Nephron progenitor cell (in vitro differentiated cells): Measurements from ENCODE around the gene ACVR1C.
"Not testable (repeated sequence)": the region's sequence is repeated elsewhere in the genome, so short reads cannot be mapped to it uniquely, and the experiment has no call there.

Source experiments
- DNase-seq: peaks from one replicate; pipeline ENCODE4 v3.0.0; 2021
- H3K27ac Mint-ChIP-seq: 2 replicates; pipeline ENCODE4 v1.8.0; 2021; ENCODE audit warnings: mild to moderate bottlenecking, moderate library complexity, mixed read lengths
- H3K27me3 Mint-ChIP-seq: 2 replicates; pipeline ENCODE4 v1.8.0; 2021; ENCODE audit warnings: mild to moderate bottlenecking, low read depth, mixed read lengths; ENCODE audit not compliant: poor library complexity
- H3K36me3 Mint-ChIP-seq: 2 replicates; pipeline ENCODE4 v1.8.0; 2021; ENCODE audit warnings: low read depth, mixed read lengths
- H3K4me1 Mint-ChIP-seq: 2 replicates; pipeline ENCODE4 v1.8.0; 2021; ENCODE audit warnings: mixed read lengths
- H3K4me3 Mint-ChIP-seq: 2 replicates; pipeline ENCODE4 v1.8.0; 2021; ENCODE audit warnings: mild to moderate bottlenecking, moderate library complexity, mixed read lengths
- H3K9me3 Mint-ChIP-seq: 2 replicates; pipeline ENCODE4 v1.8.0; 2021; ENCODE audit warnings: mild to moderate bottlenecking, moderate library complexity, mixed read lengths
- TF ChIP-seq, protein P1 (sequence below): fragments of 200-600 bp; sonication (generic); IDR thresholded peaks from 2 replicates; pipeline ENCODE4 v1.5.0; 2021; ENCODE audit warnings: antibody characterized with exemption

Gene ACVR1C

DNA sequence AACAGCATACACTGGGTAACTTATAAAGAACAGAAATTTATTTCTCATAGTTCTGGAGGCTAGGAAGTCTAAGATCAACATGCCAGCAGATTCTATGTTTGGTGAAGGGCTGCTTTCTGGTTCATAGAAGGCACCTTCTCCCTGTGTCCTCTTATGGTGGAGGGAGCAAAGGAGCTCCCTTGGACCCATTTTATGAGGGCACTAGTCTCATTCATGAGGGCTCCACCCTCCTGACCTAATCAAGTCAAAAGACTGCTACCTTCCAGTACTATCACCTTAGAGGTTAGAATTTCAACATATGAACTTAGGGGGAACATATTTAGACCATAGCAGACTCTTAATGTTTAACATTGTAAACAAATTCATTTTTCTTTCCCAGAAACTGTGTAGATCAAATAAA, 54.5 kb downstream of the ACVR1C start:
- peaks cover 2% of the 10 kb centered on the region for H3K27me3 Mint-ChIP-seq
- no peak overlapping the region for H3K27ac Mint-ChIP-seq
- H3K9me3 Mint-ChIP-seq: no peaks in the 10 kb centered on the region
- DNase-seq: no peak
- no peaks in the 10 kb centered on the region for H3K36me3 Mint-ChIP-seq
- H3K4me3 Mint-ChIP-seq: no peak overlapping the region
- TF ChIP-seq, protein P1, sequence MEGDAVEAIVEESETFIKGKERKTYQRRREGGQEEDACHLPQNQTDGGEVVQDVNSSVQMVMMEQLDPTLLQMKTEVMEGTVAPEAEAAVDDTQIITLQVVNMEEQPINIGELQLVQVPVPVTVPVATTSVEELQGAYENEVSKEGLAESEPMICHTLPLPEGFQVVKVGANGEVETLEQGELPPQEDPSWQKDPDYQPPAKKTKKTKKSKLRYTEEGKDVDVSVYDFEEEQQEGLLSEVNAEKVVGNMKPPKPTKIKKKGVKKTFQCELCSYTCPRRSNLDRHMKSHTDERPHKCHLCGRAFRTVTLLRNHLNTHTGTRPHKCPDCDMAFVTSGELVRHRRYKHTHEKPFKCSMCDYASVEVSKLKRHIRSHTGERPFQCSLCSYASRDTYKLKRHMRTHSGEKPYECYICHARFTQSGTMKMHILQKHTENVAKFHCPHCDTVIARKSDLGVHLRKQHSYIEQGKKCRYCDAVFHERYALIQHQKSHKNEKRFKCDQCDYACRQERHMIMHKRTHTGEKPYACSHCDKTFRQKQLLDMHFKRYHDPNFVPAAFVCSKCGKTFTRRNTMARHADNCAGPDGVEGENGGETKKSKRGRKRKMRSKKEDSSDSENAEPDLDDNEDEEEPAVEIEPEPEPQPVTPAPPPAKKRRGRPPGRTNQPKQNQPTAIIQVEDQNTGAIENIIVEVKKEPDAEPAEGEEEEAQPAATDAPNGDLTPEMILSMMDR: no peak
- no peaks in the 10 kb centered on the region for H3K4me1 Mint-ChIP-seq

DNA sequence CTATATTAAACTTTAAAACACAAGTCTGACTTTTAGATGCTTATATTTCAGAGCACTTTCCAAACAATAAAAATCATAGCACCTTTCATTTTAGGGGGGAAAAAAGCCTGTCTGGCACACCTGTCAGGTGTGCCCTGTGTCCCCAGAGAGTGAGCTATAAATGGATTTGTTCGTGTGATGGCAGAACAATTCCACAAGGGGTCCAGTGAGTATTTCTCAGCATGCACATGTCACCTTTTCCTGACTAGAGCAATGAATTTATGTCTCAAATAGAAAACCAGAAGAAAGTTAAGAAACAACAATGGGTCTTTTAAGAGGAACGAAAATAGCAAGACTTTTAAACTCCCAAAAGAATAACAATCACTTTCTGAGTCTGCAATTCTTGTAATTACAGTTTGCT, 55.9 kb downstream of the ACVR1C start:
- Mint-ChIP-seq H3K36me3 (no peaks in the 10 kb centered on the region), H3K27ac (no peak overlapping the region), H3K9me3 (no peaks in the 10 kb centered on the region), H3K4me3 (no peak overlapping the region), H3K27me3 (peaks cover 2% of the 10 kb centered on the region), H3K4me1 (no peaks in the 10 kb centered on the region)
- DNase-seq: no peak
- TF ChIP-seq, protein P1: peak; percentile 31

DNA sequence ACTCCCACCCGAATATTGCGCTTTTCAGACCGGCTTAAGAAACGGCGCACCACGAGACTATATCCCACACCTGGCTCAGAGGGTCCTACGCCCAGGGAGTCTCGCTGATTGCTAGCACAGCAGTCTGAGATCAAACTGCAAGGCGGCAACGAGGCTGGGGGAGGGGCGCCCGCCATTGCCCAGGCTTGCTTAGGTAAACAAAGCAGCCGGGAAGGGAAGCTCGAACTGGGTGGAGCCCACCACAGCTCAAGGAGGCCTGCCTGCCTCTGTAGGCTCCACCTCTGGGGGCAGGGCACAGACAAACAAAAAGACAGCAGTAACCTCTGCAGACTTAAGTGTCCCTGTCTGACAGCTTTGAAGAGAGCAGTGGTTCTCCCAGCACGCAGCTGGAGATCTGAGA, 62.0 kb downstream of the ACVR1C start:
- H3K27ac Mint-ChIP-seq, H3K4me1 Mint-ChIP-seq, DNase-seq, H3K27me3 Mint-ChIP-seq, H3K4me3 Mint-ChIP-seq, H3K36me3 Mint-ChIP-seq: not testable (repeated sequence)
- H3K9me3 Mint-ChIP-seq: peaks cover 35% of the 10 kb centered on the region

DNA sequence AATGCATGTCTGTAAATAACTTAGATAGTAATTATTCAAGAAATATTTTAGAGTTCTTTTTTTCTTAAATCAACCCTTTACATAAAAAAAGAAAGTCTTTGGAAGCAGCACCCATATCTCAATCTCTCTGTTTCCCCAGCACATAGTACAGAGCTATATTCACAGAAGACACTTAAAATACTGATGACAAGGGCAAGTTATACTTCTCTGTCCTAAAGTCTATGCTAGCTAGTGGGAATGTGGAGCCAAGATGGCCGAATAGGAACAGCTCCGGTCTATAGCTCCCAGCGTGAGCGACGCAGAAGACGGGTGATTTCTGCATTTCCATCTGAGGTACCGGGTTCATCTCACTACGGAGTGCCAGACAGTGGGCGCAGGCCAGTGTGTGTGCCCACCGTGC, 62.6 kb downstream of the ACVR1C start:
- not testable (repeated sequence) for H3K4me1 Mint-ChIP-seq, H3K4me3 Mint-ChIP-seq, DNase-seq, H3K27me3 Mint-ChIP-seq, H3K27ac Mint-ChIP-seq, H3K36me3 Mint-ChIP-seq
- H3K9me3 Mint-ChIP-seq: peaks cover 35% of the 10 kb centered on the region

DNA sequence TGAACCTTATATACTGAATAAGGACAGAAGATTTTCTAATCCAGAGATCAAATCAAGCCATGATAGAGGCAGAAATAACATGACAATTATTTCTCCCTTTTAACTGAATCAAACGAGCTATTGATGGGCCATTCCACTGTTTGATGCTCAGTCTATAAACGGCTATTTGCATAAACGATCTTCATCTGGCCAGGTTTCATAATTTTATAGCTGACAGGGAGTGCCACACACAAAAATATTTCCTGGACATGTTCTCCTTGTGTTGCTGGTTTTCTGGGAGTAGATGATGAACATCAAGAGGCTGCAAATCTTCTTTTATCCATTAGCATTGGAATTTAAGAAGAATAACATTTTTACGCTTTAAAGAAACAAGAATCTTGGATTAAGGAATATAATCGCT, 63.1 kb downstream of the ACVR1C start:
- Mint-ChIP-seq H3K4me1 (no peaks in the 10 kb centered on the region), H3K27ac (no peak overlapping the region), H3K9me3 (peaks cover 35% of the 10 kb centered on the region), H3K27me3 (no peaks in the 10 kb centered on the region), H3K36me3 (no peaks in the 10 kb centered on the region), H3K4me3 (no peak overlapping the region)
- DNase-seq: no peak
- TF ChIP-seq, protein P1: no peak

DNA sequence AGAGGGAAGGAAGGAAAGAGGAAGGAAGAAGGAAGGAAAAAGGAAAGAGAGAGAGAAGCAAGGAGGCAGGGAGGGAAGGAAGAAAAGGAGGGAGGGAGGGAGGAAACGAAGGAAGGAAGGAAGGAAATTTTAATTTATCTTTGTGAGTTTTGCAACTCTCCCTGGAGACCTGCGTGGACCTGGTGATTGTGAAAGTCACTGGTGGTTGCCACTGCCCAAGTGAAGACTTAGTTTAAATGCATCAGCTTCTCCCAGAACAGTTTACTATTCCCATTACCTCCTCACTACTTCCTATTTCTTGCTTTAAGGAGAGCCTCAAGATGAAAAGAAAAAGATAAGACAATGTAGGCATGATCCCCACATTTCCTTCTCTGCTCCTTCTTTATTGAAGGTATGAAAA, 68.8 kb downstream of the ACVR1C start:
- H3K4me3 Mint-ChIP-seq: no peak overlapping the region
- no peaks in the 10 kb centered on the region for H3K4me1 Mint-ChIP-seq
- H3K27ac Mint-ChIP-seq: no peak overlapping the region
- no peaks in the 10 kb centered on the region for H3K27me3 Mint-ChIP-seq
- TF ChIP-seq, protein P1: no peak
- H3K9me3 Mint-ChIP-seq: peaks cover 23% of the 10 kb centered on the region
- DNase-seq: no peak
- no peaks in the 10 kb centered on the region for H3K36me3 Mint-ChIP-seq

DNA sequence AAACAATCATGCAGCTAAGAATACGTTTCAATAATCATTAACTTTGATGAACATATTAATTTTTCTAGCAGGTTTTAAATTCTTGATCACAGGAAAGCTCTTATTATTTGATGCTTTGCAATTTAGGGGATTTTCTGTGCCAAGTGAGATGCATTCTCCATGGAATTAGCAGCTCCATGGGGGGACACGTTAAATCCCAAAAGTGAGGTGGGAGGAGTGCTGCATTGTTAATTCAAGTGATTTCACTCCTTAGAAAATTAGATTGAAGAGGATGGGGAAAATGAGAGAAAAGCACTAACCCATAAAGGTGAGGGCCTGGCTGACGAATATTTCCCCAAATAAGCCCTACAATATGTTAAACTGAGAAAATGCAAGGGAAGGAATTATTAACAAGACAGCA, 69.2 kb downstream of the ACVR1C start:
- Mint-ChIP-seq H3K36me3 (no peaks in the 10 kb centered on the region), H3K9me3 (peaks cover 20% of the 10 kb centered on the region), H3K27ac (no peak overlapping the region), H3K27me3 (no peaks in the 10 kb centered on the region), H3K4me3 (no peak overlapping the region), H3K4me1 (no peaks in the 10 kb centered on the region)
- DNase-seq: no peak
- TF ChIP-seq, protein P1: no peak
